GM12864 (cell line): Measurements from ENCODE around the gene KANTR.

Experiments
- DNase-seq: peaks from one replicate; pipeline ENCODE4 v3.0.0-alpha.2; 2011; ENCODE audit warnings: low read depth
- H3K4me3 ChIP-seq: 2 replicates; pipeline ENCODE4 v1.5.1; 2011; ENCODE audit warnings: mild to moderate bottlenecking, low read depth, low read length, control low read depth
- TF ChIP-seq, protein P1 (sequence below): IDR thresholded peaks from 2 replicates; pipeline ENCODE4 v1.5.1; 2011; ENCODE audit warnings: low read depth, mild to moderate bottlenecking, moderate library complexity, low read length, control low read depth, inconsistent platforms; ENCODE audit errors: missing control alignments

KANTR gene

DNA sequence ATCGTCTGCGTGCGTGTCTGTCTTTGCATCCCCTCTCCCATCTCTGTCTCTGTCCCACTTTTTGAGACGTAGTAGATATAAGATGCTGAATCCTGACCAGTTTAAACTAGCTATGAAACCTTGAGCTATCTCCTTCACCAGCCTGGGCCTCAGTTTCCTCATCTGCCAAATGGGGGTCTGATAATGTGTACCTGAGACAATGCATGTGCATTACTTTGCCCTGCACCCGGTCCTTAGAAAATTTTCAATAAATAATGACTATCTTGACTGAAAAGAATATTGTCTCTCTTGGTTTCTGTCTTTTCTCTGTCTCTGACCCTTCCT, 602 bp downstream of the KANTR start:
- TF ChIP-seq, protein P1, sequence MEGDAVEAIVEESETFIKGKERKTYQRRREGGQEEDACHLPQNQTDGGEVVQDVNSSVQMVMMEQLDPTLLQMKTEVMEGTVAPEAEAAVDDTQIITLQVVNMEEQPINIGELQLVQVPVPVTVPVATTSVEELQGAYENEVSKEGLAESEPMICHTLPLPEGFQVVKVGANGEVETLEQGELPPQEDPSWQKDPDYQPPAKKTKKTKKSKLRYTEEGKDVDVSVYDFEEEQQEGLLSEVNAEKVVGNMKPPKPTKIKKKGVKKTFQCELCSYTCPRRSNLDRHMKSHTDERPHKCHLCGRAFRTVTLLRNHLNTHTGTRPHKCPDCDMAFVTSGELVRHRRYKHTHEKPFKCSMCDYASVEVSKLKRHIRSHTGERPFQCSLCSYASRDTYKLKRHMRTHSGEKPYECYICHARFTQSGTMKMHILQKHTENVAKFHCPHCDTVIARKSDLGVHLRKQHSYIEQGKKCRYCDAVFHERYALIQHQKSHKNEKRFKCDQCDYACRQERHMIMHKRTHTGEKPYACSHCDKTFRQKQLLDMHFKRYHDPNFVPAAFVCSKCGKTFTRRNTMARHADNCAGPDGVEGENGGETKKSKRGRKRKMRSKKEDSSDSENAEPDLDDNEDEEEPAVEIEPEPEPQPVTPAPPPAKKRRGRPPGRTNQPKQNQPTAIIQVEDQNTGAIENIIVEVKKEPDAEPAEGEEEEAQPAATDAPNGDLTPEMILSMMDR = no peak
- DNase-seq = no peak
- H3K4me3 ChIP-seq = peak overlapping the region; percentile 66

GRCh38 chrX:53095796-53096195, 1.9 kb downstream of the KANTR start:
- no peak overlapping the region for H3K4me3 ChIP-seq
- TF ChIP-seq, protein P1 = no peak
- DNase-seq = no peak

DNA sequence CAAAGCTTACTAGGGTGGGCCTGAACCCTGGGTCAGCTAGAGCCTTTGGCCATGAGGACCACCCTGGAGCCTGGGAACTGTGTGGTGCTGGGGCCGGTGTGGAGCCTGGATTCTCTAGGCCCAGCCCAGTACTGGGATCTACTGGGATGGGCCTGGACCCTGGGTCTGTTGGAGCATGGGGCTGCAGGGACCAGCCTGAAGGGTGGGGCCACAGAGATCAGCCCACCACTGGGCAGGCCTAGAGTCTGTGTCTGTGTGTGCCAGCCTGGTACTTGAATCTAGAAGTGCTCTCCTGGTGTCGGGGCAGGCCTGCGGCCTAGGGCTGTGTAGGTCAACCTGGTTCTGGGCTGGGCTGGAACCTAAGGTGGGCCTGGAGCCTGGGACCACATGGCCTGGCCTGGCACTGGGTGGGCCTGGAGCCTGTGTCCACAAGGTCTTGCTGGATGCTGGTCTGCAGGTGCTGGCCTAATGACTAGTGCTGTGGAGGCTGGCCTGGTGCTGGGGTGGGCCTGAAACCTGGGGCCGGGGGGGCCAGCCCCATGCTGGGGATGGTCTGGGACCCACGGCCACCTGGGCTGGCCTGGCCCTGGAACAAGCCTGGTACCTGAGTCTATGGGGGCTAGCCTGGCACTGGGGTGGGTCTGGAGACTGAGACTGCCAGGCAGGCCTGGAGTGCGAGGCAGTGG, 21.1 kb downstream of the KANTR start:
- no peak for DNase-seq
- TF ChIP-seq, protein P1 = no peak
- no peak overlapping the region for H3K4me3 ChIP-seq

- H3K4me3 ChIP-seq = no peak overlapping the region
- no peak for DNase-seq
- TF ChIP-seq, protein P1 = no peak
These were observed 21.6 kb downstream of the KANTR start for GRCh38 chrX:53115550-53115874.

GRCh38 chrX:53116101-53116500, 22.2 kb downstream of the KANTR start:
- no peak overlapping the region for H3K4me3 ChIP-seq
- TF ChIP-seq, protein P1 = no peak
- no peak for DNase-seq

DNA sequence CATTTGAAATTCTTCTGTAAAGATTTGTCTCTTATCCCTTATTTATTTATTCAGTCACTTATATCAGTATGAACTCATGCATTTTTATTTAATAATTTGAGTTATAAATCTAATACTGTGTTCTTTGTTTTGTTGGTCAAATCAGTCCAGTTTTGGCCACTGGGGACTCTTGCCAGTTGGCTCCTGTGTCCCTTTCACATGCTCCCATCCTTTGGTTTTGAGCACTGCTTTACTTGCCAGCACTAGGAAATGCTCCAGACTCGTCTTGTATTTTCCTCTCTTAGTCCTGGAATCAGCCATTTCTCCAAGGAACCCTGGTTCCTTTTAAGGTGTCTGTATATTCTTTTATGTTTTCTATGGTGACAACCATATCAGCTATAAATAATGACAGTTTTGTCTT, 28.1 kb downstream of the KANTR start:
- no peak overlapping the region for H3K4me3 ChIP-seq
- no peak for DNase-seq
- TF ChIP-seq, protein P1 = no peak

DNA sequence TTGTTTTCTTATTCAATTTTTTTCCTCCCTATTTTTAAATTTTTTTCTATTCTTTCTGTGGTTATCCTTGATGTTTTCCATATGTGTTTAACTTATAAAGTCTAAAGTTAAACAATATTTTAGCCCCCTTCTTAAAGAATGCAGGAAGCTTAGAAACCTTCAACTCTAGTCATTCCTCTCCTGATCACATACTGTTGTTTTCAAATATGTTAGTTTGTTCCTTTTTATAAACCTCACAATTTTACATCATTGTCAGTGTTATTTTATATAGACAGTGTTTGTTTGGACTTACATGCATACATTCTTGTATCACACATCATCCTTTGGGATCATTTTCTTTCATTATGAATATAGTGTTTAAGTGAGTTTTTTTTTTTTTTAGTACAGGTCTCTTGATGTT, 31.6 kb downstream of the KANTR start:
- TF ChIP-seq, protein P1 = no peak
- no peak overlapping the region for H3K4me3 ChIP-seq
- DNase-seq = no peak
